DOHH2 (cell line): ENCODE data around the gene PPFIBP1.
"Not testable (repeated sequence)": the region's sequence is repeated elsewhere in the genome, so short reads cannot be mapped to it uniquely, and the experiment has no call there.

Experiments used
- H3F3A ChIP-seq: fragments of 200-600 bp; sonication (generic), shearing (Covaris generic); 2 replicates; pipeline ENCODE4 v1.6.0; 2016; ENCODE audit warnings: antibody characterized with exemption, mild to moderate bottlenecking; ENCODE audit not compliant: control insufficient read depth, insufficient read depth
- H3K27ac ChIP-seq: fragments of 200-600 bp; sonication (generic); 2 replicates; pipeline ENCODE4 v1.5.1; 2014; ENCODE audit warnings: low read depth, mild to moderate bottlenecking, low read length, moderate library complexity
- H3K27me3 ChIP-seq: fragments of 200-600 bp; sonication (generic); 2 replicates; pipeline ENCODE4 v1.6.1; 2014; ENCODE audit warnings: mild to moderate bottlenecking, low read length, mixed read lengths; ENCODE audit not compliant: control insufficient read depth
- H3K36me3 ChIP-seq: fragments of 200-600 bp; sonication (generic); 2 replicates; pipeline ENCODE4 v1.6.1; 2014; ENCODE audit warnings: mild to moderate bottlenecking, low read length, moderate library complexity, mixed read lengths; ENCODE audit not compliant: control insufficient read depth
- H3K4me1 ChIP-seq: fragments of 200-600 bp; sonication (generic); 2 replicates; pipeline ENCODE4 v1.6.1; 2014; ENCODE audit warnings: mild to moderate bottlenecking, low read length, mixed read lengths; ENCODE audit not compliant: control insufficient read depth
- H3K4me2 ChIP-seq: fragments of 200-600 bp; sonication (generic); 2 replicates; pipeline ENCODE4 v1.6.0; 2014; ENCODE audit warnings: mild to moderate bottlenecking, low read length, moderate library complexity
- H3K4me3 ChIP-seq: fragments of 200-600 bp; sonication (generic); 2 replicates; pipeline ENCODE4 v1.5.1; 2014; ENCODE audit warnings: mild to moderate bottlenecking, low read length, mixed read lengths
- H3K79me2 ChIP-seq: fragments of 200-600 bp; sonication (generic); 2 replicates; pipeline ENCODE4 v1.6.1; 2014; ENCODE audit warnings: mild to moderate bottlenecking, low read length, mixed read lengths; ENCODE audit not compliant: control insufficient read depth
- H3K9me2 ChIP-seq: fragments of 200-600 bp; sonication (generic); replicated peaks from 2 replicates; pipeline ENCODE4 v1.6.1; 2014; ENCODE audit warnings: mild to moderate bottlenecking, low read length, mixed read lengths; ENCODE audit not compliant: control insufficient read depth
- H3K9me3 ChIP-seq: fragments of 200-600 bp; sonication (generic); 2 replicates; pipeline ENCODE4 v1.6.1; 2014; ENCODE audit warnings: antibody characterized with exemption, low read length, mixed read lengths; ENCODE audit not compliant: control insufficient read depth, insufficient read depth
- H4K20me1 ChIP-seq: fragments of 200-600 bp; sonication (generic); 2 replicates; pipeline ENCODE4 v1.6.0; 2014; ENCODE audit warnings: low read depth, mild to moderate bottlenecking, antibody characterized with exemption, low read length, moderate library complexity; ENCODE audit not compliant: control insufficient read depth, insufficient read depth
- EZH2phosphoT487 ChIP-seq: fragments of 200-600 bp; sonication (generic); IDR thresholded peaks from 2 replicates; pipeline ENCODE4 v1.6.1; 2017; ENCODE audit warnings: borderline replicate concordance, mild to moderate bottlenecking, antibody characterized with exemption, low read length, moderate library complexity, mixed read lengths
- TF ChIP-seq, protein P1 (sequence below): fragments of 200-600 bp; sonication (generic); IDR thresholded peaks from one replicate; pipeline ENCODE4 v1.5.1; 2014; ENCODE audit warnings: antibody characterized with exemption, mild to moderate bottlenecking, low read depth, low read length; ENCODE audit not compliant: poor library complexity, severe bottlenecking

The PPFIBP1 gene

DNA sequence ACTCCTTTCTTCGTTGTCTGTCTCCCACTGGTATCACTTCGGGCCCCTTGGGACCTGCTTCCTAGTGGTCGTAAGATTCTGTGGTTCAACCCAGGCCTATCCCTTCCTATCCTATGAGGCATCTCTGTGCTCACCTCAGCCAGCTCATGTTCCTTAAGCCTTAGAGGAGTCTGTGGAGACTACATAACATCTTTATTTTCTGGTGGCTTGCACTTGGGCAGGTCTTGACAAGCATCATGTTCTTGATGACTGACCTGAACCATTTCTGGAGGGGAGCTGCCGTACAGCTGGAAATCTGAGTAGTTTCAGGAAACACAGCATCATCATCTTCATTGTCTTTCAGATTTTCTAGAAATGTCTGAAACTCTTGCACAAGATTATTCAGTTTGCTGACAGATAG, 69.3 kb downstream of the PPFIBP1 start:
- Histone ChIP-seq H3K79me2 (no peaks in the 10 kb centered on the region), H3K4me3 (no peak overlapping the region), H3K9me3 (no peaks in the 10 kb centered on the region), H3K4me2 (no peak overlapping the region), H3F3A (no peaks in the 10 kb centered on the region), H3K9me2 (no peaks in the 10 kb centered on the region), H3K27me3 (no peaks in the 10 kb centered on the region), H3K4me1 (no peaks in the 10 kb centered on the region), H3K36me3 (no peaks in the 10 kb centered on the region), H3K27ac (no peak overlapping the region), H4K20me1 (no peaks in the 10 kb centered on the region)
- TF ChIP-seq, protein P1, sequence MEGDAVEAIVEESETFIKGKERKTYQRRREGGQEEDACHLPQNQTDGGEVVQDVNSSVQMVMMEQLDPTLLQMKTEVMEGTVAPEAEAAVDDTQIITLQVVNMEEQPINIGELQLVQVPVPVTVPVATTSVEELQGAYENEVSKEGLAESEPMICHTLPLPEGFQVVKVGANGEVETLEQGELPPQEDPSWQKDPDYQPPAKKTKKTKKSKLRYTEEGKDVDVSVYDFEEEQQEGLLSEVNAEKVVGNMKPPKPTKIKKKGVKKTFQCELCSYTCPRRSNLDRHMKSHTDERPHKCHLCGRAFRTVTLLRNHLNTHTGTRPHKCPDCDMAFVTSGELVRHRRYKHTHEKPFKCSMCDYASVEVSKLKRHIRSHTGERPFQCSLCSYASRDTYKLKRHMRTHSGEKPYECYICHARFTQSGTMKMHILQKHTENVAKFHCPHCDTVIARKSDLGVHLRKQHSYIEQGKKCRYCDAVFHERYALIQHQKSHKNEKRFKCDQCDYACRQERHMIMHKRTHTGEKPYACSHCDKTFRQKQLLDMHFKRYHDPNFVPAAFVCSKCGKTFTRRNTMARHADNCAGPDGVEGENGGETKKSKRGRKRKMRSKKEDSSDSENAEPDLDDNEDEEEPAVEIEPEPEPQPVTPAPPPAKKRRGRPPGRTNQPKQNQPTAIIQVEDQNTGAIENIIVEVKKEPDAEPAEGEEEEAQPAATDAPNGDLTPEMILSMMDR, result no peak
- no peak for TF ChIP-seq EZH2phosphoT487

GRCh38 chr12:27595231-27595642, 71.2 kb downstream of the PPFIBP1 start:
- no peaks in the 10 kb centered on the region for H3K79me2 ChIP-seq
- no peak overlapping the region for H3K27ac ChIP-seq
- no peaks in the 10 kb centered on the region for H3K27me3 ChIP-seq
- H4K20me1 ChIP-seq, result no peaks in the 10 kb centered on the region
- no peak overlapping the region for H3K4me3 ChIP-seq
- H3K4me1 ChIP-seq, result no peaks in the 10 kb centered on the region
- TF ChIP-seq, protein P1, result no peak
- TF ChIP-seq EZH2phosphoT487, result no peak
- H3K9me3 ChIP-seq, result no peaks in the 10 kb centered on the region
- no peaks in the 10 kb centered on the region for H3F3A ChIP-seq
- no peaks in the 10 kb centered on the region for H3K9me2 ChIP-seq
- no peaks in the 10 kb centered on the region for H3K36me3 ChIP-seq
- H3K4me2 ChIP-seq, result no peak overlapping the region

DNA sequence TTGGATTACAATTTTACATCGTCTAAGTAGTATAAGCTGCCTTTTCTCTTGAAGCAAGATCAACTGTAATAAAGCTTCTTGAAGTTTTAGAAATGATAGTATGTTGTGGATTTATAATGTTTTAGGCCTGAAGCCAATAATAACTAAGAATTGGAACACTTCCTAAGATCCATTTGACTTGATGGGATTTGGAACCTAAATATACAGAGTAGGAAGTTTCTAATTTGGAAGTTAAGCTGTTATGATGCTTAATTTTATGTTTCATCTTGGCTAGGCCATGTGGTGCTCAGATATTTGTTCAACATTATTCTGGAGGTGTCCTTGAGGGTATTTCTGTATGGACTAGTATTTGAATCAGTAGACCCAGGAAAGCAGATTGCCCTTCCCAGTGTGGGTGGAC, 74.9 kb downstream of the PPFIBP1 start:
- not testable (repeated sequence) for H3F3A ChIP-seq, H4K20me1 ChIP-seq, H3K4me2 ChIP-seq, H3K79me2 ChIP-seq, H3K27ac ChIP-seq, H3K4me1 ChIP-seq, H3K9me3 ChIP-seq, H3K4me3 ChIP-seq, H3K9me2 ChIP-seq, H3K36me3 ChIP-seq, H3K27me3 ChIP-seq

GRCh38 chr12:27601056-27601828, 77.2 kb downstream of the PPFIBP1 start:
- H3K79me2 ChIP-seq, H3K9me2 ChIP-seq, H3K9me3 ChIP-seq, H3F3A ChIP-seq, H3K4me2 ChIP-seq, H3K27ac ChIP-seq, H3K27me3 ChIP-seq, H3K4me3 ChIP-seq, H3K36me3 ChIP-seq, H4K20me1 ChIP-seq, H3K4me1 ChIP-seq: not testable (repeated sequence)
